ENCODE results near the gene TMEM106C. TPM values are rescaled to one million over a fixed set of nuclear protein-coding genes. Genes with fewer than 3 reads are reported as not detected.

TMEM106C gene
- polyA plus RNA-seq, 1 experiment: 93.7 TPM

GRCh38 chr12:47989666-47990065, 26.3 kb downstream of the TMEM106C start:
- H3K9me3 ChIP-seq (ENCODE audit: control insufficient read depth, insufficient read depth, low read length): no peaks in the 10 kb centered on the region; the same call in none of the 2 replicates
- ChIA-PET CTCF (no interaction called here), POLR2A (no interaction called here)
- TF ChIP-seq CTCF (IDR thresholded peaks at IDR 0.05; ENCODE audit: low read depth, low read length): no peak
- peaks cover 32% of the 10 kb centered on the region for H3K27me3 ChIP-seq (ENCODE audit: control insufficient read depth, insufficient read depth, low read length)
- no peak overlapping the region for H3K4me3 ChIP-seq (ENCODE audit: low read depth, low read length)
- no peak overlapping the region for H3K27ac ChIP-seq (ENCODE audit: low read depth, low read length)
- DNase-seq (ENCODE audit: low read depth, low spot score): no peak

GRCh38 chr12:47990351-47991105, 27.1 kb downstream of the TMEM106C start:
- no peaks in the 10 kb centered on the region; the same call in none of the 2 replicates for H3K9me3 ChIP-seq (ENCODE audit: control insufficient read depth, insufficient read depth, low read length)
- POLR2A ChIA-PET: no interaction called here
- no peak overlapping the region for H3K4me3 ChIP-seq (ENCODE audit: low read depth, low read length)
- CTCF ChIA-PET: interaction anchor here (0.9 to 2.0 kb wide), 5 partner anchors 10 to 199 kb away, joined by 3 to 14 read pairs (median 3); partner anchors contain the start of gene TMEM106C
- DNase-seq (ENCODE audit: low read depth, low spot score): no peak
- TF ChIP-seq CTCF (IDR thresholded peaks at IDR 0.05; ENCODE audit: low read depth, low read length): peak; percentile 13; the same call in 1 of the 2 replicates
- H3K27ac ChIP-seq (ENCODE audit: low read depth, low read length): no peak overlapping the region
- peaks cover 40% of the 10 kb centered on the region for H3K27me3 ChIP-seq (ENCODE audit: control insufficient read depth, insufficient read depth, low read length)

- POLR2A ChIA-PET: no interaction called here
- Histone ChIP-seq H3K9me3 (ENCODE audit: control insufficient read depth, insufficient read depth, low read length) (no peaks in the 10 kb centered on the region; the same call in 1 of the 2 replicates), H3K27me3 (ENCODE audit: control insufficient read depth, insufficient read depth, low read length) (peaks cover 45% of the 10 kb centered on the region), H3K27ac (ENCODE audit: low read depth, low read length) (no peak overlapping the region), H3K4me3 (ENCODE audit: low read depth, low read length) (no peak overlapping the region)
- TF ChIP-seq CTCF (IDR thresholded peaks at IDR 0.05; ENCODE audit: low read depth, low read length): no peak
- CTCF ChIA-PET: interaction anchor here (0.9 to 2.0 kb wide), 5 partner anchors 9 to 198 kb away, joined by 3 to 14 read pairs (median 3); no protein-coding TSS in a partner anchor
- DNase-seq (ENCODE audit: low read depth, low spot score): no peak
Measured at GRCh38 chr12:47991106-47992061, 28.0 kb downstream of the TMEM106C start.

- no peak overlapping the region for H3K4me3 ChIP-seq (ENCODE audit: low read depth, low read length)
- ChIA-PET POLR2A (no interaction called here), CTCF (interaction anchor here (1.1 to 1.2 kb wide), 2 partner anchors 30 to 196 kb away, joined by 3 read pairs; partner anchors contain the start of gene TMEM106C)
- no peak overlapping the region for H3K27ac ChIP-seq (ENCODE audit: low read depth, low read length)
- no peak for TF ChIP-seq CTCF (IDR thresholded peaks at IDR 0.05; ENCODE audit: low read depth, low read length)
- no peaks in the 10 kb centered on the region; the same call in 1 of the 2 replicates for H3K9me3 ChIP-seq (ENCODE audit: control insufficient read depth, insufficient read depth, low read length)
- H3K27me3 ChIP-seq (ENCODE audit: control insufficient read depth, insufficient read depth, low read length): peaks cover 57% of the 10 kb centered on the region
- DNase-seq (ENCODE audit: low read depth, low spot score): no peak
Measured at GRCh38 chr12:47992776-47993175, 29.4 kb downstream of the TMEM106C start.

Data from AG04450 (cell line).